GM18909 (cell line): Measurements from ENCODE around the gene KLHL13.
"Not testable (repeated sequence)": the region's sequence is repeated elsewhere in the genome, so short reads cannot be mapped to it uniquely, and the experiment has no call there.

ENCODE experiments used
- ATAC-seq: cut with Tn5 transposase; IDR thresholded peaks from one replicate; pipeline ENCODE4 v1.9.1; 2021; ENCODE audit warnings: mild to moderate bottlenecking; ENCODE audit not compliant: unreplicated experiment, poor library complexity

Gene KLHL13

GRCh38 chrX:118100091-118100490, 16.5 kb downstream of the KLHL13 start:
- ATAC-seq, result no peak

DNA sequence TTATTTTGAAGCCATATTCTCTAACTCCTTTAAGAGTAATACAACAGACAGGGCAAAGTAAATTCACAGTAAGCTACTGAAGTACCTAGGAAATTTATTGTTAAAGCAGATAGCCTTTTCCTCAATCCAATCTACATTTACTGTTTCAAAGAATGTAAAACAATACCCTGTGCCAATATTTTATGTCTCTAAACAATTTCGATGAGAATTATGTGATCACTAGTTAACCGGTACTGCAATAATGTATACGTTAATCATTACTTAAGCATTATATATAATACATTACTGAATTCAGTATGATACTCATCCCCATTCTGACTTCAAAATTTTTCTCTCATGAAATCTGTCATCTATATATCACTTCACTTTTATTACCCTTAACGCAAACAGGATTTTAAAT, 28.5 kb downstream of the KLHL13 start:
- no peak for ATAC-seq

DNA sequence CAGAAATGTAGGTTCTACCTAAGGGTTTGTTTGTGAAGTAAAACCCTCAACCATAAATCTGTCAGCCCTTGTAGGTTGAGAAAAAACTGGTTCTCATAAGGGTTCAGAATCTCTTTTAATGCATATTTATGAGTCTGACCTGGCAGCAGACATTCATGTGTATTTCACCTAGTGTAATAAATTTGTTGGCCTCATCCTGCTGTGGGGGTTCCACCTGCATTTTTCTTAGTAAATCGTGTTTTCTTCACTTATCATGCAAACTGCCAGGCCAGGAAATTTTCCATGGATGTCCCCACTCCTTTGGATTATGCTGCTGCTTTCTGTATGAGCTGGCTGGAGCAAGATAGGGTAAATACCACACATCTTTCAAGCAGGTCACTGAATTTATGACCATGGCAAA, 42.4 kb downstream of the KLHL13 start:
- no peak for ATAC-seq

GRCh38 chrX:118066867-118067515, 49.6 kb downstream of the KLHL13 start:
- ATAC-seq, result no peak

DNA sequence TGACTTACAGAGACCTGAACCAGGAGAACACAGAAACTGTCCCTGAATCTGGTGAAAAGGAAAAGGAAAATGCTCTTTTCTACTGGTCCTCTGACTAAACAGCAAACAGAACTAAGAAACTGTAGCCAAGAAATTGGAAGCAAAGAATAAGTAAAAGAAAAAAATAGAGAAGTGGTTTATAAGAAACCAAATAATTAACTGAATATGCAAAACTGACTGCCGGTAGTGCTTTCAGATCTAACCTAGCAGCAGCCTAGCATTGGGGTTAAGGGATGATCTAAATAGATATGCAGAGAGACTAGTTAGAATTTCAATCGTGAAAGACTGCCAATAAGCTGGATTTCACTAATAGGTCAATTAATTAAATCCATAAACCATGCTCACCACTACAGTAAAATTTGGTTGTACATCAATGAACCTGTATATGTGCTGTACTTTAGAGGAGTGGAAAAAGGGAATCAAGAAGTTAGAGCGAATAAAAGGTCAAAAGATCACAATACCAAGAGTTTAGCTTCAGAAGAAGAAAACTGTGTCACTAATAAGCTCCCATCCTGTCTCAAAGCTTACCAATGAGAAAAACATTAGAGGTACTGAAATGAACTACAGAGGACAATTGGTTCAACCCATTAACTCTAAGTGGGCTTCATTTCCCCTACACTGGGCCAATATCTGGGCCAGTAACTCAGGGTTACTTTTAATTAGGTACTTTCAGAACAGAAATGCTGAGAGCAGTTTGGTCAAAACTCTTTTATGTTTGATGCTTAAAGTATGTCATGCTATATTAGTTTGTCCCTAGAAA, 53.6 kb downstream of the KLHL13 start:
- peak; percentile 89 for ATAC-seq

DNA sequence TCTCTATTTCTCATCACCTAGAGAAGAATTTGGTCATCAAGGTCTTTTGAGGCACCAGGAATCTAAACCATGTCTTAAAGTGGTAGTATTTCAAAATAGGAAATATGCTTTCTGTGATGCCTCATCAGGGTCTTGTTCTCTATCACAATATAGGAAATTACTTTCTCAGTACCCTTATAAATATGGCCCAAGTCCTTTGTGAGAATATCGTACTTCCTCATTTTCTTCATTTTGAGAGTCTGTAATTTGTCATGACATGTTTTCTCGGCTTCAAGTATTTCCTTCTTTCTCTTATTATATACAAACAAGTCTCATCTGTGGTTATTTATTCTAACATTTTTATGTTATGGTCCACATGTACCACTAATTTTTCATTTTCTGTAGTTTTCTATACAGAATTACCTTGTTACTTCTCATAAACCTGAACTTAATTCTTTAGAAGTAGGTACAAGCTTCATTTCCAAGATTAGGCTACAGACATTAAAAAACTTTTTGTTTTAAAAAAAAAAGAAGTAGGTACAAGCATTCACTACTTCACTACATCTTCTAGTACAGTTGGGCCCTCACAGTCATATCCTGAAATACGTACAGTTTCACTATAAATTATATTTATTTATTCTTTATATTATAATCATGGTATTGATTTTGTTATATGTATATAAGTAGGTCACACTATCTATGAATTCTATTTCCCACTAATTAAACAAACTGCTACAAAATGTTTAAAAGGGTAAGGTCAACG, 54.4 kb downstream of the KLHL13 start:
- peak; percentile 52 for ATAC-seq

GRCh38 chrX:118058924-118059323, 57.7 kb downstream of the KLHL13 start:
- ATAC-seq, result no peak

- ATAC-seq, result no peak
Measured at GRCh38 chrX:118056870-118057269, 59.7 kb downstream of the KLHL13 start.

DNA sequence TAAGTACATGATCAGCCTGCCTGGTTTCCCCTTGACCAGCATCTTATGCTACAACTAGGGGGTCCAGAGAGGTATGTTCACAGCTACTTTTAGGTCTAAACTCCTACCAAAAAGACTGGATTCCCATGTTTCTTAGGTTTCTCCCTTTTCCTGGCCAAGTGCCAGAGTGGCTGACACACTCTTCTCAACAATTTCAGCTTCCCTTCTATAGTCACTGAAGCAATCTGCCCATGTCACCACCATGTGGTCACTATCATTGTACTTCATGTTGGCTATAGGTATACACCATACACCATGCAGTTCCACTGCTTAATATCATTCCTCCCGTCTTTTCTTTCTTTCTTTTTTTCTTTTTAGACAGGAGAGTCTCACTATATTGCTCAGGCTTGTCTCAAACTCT, 66.9 kb downstream of the KLHL13 start:
- ATAC-seq, result no peak

DNA sequence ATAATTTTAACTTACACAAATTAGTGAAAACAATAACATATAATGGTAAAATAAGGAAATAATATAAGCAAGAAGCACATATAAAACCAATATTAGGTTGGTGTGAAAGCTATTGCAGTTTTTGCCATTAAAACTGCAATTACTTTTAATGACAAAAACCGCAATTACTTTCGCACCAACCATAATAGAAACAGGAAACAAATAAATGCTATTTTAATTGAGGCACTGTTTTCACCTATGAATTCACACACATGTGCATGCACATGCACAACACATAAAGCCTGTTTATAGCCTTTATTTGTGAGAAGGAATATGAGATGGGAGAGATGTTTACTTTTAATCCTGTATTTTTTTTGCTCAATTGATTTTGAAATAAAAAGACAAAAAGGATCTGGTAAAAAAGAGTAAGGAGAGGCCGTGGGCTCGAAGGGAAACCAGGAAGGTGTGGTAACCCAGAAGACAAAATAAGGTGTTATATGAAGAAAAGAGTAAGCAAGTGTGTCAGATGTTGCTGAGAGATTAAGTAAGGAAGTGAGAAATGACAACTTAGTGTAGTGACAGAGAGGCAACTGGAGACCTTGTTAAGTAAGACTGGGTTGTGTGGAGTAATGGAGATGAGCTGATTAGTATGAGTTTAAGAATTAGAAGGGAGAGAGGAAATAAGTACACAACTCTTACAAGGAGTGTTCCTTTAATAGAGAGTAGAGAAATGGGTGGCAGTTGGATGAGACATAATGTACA, 69.0 kb downstream of the KLHL13 start:
- ATAC-seq, result no peak

- no peak for ATAC-seq
Measured at GRCh38 chrX:118039591-118039990, 77.0 kb downstream of the KLHL13 start.

DNA sequence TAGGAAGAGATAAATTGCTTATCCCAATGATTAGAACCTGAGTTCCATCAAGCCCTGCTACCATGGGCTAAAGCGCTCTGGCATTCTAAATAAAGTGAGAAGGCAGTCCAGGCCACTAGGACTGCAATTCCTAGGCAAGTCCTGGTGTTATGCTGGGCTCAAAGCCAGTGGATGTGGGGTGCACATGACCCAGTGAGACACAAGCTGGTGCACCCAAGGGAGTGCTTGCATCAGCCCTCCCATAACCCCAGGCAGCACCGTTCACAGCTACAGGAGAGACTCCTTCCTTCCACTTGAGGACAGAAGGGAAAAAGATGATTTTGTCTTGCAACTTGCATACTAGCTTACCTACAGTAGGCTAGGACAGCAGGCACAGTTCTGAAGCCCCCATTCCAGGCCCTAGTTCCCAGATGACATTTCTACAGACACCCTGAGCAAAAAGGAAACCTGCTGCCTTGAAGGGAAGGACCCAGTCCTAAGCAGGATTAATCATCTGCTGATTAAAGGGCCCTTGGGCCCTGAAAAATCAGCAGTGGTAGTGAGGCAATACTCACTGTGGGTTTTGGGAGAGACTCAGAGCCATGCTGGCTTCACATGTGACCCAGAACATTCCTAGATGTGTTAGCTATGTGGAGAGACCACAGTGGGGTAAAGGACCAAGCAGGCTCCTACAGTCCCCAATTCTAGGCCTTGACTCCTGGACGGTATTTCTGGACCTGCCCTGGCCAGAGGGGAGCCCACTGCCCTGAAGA, 77.8 kb downstream of the KLHL13 start:
- no peak for ATAC-seq

DNA sequence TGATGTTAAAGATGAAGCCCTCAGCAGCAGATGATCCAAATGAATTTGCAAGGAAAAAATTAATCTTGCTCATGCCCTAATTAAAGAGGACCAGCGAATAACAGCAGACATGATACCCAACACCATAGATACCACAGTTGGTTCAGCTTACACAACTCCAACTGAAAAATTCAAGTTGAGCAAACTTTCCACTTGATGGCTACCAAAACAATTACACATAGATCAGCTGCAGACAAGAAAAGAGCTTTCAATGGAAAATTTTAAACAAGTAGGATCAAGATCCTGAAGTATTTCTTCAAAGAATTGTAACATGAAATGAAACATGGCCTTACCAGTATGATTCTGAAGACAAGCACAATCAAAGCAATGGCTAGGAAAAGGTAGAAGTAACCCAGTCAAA, 90.0 kb downstream of the KLHL13 start:
- no peak for ATAC-seq

DNA sequence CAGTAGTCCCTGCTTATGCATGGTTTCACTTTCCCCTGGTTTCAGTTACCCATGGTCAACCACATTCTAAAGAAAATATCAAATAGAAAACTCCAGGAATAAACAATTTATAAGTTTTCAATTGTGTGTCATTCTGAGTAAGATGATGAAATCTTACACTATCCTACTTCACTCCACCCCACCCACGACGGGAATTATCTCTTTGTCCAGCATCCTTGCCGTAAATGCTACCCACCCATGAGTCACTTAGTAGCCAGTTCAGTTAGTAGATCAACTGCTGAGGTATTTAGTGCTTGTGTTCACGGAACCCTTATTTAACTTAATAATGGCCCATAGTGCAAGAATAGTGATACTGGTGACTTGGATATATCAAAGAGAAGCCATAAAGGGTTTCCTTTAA, 91.4 kb downstream of the KLHL13 start:
- no peak for ATAC-seq

- ATAC-seq, result no peak
Measured at GRCh38 chrX:118024482-118024881, 92.1 kb downstream of the KLHL13 start.

- ATAC-seq, result no peak
Measured at GRCh38 chrX:118022753-118023152, 93.9 kb downstream of the KLHL13 start.

DNA sequence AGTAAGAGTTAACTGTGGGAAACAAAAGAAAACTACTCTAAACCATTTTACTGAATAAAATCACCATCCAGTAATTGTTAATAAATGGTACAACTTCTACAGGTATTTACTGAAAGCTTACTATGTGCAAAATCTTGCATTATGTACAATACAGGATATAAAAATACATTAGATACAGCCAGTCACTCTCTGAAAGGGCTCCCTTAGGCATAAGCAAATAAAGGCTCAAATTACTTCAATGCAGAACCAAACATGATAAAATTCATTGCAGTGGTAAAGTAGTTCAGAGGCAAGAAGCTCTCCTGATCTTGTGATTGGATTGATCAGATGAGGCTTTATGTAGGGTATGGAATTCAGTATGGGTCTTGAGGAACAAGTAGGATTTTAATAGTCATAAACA, 100.2 kb downstream of the KLHL13 start:
- no peak for ATAC-seq

GRCh38 chrX:118002417-118002816, 114.2 kb downstream of the KLHL13 start:
- ATAC-seq, result not testable (repeated sequence)

GRCh38 chrX:118000518-118000917, 116.1 kb downstream of the KLHL13 start:
- no peak for ATAC-seq

- ATAC-seq, result no peak
Measured at GRCh38 chrX:117998171-117998570, 118.4 kb downstream of the KLHL13 start.
